Posterior cingulate gyrus (tissue), 11 donors: ENCODE data around the gene MS4A10.
"Not testable (repeated sequence)": the region's sequence is repeated elsewhere in the genome, so short reads cannot be mapped to it uniquely, and the experiment has no call there.

Experiments
- DNase-seq, 10 donors: peaks; one replicate each; pipeline versions ENCODE4 v3.0.0 to v3.0.0-alpha.2; 2020 to 2021; ENCODE audit warnings: mixed read lengths in 3 of 10
- intact Hi-C: fragments of 100-400 bp; cut with DNase I; formaldehyde crosslinking; loops from one replicate; pipeline ENCODE4 v1.15.1; 2023

Gene MS4A10

DNA sequence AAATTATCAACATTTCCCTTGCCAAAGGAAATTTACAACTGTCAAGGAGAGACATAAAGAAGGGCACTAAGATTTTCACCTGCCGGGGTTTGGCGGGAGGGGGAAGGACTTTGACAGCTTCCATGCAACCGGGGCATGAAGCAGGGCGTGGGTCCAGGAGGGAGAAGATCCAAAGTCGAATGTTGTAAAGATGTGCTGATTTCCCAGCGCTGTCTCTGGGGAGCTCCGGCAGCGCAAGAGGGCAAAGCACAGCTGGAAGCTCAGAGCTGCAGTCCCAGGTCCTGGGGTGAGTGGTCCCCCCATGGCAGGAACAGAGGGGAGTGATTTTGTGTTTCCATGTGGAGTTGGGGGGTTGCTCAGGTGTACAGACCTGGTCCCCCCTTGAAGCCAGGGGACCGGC, at the start of gene MS4A10:
Gene MS4A10 (plus strand): TSS at position 198 of the 400 bp plus-strand sequence. CDS start 5,003 bp downstream, outside the sequence.
- intact Hi-C loops, result no loop called here
- DNase-seq, result peak in 2 of 10 donors; percentile 36 to 44

DNA sequence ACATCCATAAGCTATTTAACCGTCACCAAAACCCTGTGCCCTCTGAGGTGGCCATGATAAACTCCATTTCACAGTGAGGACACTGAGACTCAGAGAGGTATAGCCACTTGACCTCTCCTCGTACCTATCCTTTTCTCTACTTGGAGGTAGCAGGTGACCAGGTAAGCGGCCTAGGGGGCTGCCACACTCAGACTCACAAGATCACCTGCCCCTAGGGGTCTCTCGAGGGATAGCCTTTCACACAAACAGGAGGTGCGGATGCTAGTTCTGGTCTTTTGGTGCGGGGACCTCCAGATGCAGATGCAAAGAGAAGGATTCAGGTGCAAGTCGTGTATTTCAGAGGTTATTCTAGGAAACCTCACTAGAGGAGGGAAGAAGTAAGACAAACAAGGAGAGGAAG, 46.0 kb upstream of the MS4A10 start:
- DNase-seq, result no peak
- intact Hi-C loops, result no loop called here

DNA sequence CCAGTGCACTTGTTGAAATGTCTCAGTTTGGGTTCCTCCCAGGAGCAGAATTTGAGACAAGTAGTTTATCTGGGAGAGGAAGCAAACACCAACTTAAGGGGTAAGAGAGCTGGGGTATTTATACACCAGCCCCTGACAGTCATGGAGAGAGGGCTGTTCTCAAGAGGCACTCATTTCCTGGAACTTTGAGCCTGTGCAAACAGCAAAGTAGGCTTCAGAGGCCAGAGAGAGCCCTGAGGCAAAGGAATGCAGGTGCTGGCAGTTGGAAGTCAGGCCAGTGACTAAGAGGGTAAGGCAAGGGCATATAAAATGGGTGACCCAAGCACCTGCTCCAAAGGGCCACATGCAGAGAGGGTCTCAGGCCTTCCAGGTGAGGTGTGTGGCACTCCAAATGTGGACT, 44.6 kb upstream of the MS4A10 start:
- intact Hi-C loops, result no loop called here
- no peak for DNase-seq

DNA sequence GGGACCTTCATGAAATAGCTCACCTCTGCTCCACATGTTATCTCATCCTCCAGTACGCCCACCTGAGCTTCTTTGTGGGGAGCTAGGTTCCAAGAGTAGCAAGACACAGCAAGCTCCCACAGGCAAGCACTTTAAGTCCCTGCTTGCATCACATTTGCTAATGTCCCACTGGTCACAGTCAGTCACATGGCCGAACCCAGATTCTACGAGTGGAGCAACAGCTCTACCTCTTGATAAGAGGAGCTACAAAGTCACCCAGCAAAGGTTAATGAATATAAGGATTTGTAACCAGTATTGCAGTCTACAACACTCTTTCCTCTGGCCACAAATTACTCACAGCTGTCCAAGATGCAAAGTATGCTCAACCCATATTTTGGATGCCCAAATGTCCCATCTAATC, 43.7 kb upstream of the MS4A10 start:
- DNase-seq, result no peak
- intact Hi-C loops, result no loop called here

DNA sequence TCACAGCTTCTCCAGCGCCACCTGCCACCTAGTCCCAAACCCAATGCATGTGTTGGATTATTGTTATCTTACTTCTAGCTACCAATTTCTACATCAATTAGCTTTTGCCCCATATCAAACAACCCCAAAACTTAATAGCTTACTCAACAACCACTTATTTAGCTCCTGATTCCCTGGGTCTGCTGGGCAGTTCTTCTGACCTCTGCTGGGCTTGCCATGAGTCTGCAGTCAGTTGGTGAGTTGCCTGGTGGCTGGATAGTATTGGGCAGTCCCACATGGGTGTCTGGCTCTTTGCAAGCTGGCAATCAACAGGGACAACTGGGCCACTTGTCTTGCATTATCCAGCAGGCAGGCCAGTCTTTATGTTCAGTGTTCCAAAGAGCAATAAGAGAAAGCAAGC, 42.1 kb upstream of the MS4A10 start:
- intact Hi-C loops, result no loop called here

DNA sequence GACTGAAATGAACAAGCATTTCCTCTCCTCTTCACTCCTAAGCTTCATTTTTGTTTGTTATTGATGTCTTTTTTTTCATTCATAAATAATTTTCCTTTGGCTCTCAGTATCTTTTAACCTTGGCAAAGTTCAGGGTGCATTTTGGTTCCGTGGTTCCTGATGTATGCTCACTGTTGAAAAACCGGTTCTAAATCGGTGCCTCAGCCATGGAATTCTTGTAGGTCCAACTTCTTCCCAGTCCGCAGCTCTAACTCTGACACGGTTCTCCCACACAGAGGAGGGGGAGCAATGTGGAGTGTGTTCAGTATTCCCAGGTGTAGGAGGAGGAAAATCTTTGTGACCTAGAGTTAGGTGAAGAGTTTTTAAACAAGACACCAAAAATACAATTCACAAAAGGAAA, 41.0 kb upstream of the MS4A10 start:
- DNase-seq, result no peak
- intact Hi-C loops, result no loop called here

More for the DNA sequence above, 42.1 kb upstream of the MS4A10 start:
- no peak for DNase-seq

DNA sequence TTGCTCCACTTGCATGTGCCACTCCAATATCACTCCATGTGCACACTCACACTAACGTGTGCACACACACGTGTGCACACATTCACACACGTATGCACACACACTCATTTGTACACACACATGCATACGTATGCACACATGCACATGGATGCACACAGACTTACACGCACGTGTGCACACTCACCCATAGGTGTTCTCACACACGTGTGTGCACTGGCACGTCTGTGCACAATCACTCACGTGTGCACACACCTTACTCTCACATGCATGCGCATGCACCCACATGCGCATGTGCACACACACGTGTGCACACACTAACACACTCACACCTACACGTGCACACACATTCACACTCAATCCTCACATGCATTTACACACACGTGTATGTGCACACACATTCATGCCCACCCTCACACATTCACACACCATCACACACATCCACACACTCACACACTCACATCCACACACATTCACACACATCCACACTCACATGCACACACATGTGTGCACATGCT, 37.7 kb upstream of the MS4A10 start:
- intact Hi-C loops, result no loop called here
- DNase-seq, result no peak

DNA sequence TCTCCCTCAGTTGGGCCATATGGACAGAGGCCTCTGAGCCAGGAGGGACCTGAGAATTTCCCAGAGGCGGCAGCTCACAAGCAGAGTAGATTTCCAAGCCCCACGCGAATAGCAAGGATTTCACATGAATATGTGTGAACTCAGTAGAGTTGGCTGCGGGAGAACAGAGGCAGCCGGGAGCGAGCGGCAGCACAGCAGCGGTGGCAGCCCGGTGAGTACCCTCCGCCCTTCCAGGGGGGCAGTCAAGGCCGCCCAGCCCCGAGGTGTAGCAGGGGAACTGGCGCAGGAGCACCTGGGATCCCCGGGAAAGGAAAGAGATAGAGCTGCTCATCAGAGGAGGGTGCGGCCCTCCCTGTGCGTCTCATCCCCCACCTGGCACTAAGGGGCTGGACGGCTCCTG, 36.9 kb upstream of the MS4A10 start:
- no peak for DNase-seq
- intact Hi-C loops, result no loop called here

DNA sequence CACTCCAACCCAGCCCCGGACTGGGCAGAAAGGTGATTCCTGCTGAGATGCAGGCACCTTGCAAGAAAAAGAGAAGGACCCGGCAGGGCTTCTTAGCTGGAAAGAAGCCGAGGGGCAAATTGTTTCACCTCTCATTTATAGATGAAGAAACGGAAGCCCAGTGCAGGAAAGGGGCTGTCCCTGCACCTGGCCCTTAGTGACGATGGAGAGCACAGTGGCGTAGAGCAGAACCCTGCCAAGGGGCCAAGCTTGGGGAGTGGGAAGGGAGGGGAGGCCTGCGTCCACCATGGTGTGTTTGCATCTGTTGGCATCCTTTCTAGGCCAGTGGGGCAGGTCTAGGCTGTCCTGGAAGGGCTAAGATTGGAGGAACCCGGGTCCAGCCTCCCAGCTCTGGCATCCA, 36.3 kb upstream of the MS4A10 start:
- intact Hi-C loops, result no loop called here
- DNase-seq, result no peak

DNA sequence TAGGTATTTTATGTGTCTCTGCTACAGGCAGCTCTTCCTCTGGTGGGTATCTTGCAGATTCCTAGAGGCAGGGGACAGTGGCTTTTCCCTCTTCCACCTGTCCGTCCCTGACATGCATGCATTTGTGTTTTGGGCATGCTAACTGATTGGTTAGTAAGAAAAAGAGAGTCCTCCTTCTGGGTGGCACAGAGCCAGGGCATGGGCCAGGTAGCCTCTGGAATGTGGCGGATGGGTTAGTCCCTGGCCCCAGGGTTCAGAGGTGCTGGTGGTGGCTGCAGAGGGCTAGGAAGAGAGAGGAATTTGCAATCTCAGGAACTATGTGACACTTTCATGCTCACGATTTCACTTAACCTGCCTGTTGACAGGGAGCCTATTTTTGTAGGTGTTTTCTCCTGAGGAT, 34.2 kb upstream of the MS4A10 start:
- no peak for DNase-seq
- intact Hi-C loops, result no loop called here

DNA sequence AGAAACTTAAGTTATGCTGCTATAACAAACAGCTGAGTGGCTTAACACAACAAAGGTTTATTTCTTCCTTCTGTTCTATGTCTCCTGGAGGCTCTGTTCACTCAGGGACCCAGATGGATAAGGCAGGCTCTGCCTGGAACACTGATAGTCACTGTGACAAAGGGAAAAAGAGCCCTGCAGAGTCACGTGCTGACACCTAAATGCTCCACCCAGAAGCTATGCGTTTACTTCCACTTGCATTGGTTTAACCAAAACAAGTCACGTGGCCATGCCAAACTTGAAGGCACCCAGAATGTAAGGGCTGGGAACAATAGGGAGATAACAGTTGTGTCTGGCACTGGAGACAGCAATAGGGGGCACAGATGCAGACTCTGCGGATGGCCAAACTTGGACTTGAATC, 31.8 kb upstream of the MS4A10 start:
- DNase-seq, result no peak
- intact Hi-C loops, result no loop called here

DNA sequence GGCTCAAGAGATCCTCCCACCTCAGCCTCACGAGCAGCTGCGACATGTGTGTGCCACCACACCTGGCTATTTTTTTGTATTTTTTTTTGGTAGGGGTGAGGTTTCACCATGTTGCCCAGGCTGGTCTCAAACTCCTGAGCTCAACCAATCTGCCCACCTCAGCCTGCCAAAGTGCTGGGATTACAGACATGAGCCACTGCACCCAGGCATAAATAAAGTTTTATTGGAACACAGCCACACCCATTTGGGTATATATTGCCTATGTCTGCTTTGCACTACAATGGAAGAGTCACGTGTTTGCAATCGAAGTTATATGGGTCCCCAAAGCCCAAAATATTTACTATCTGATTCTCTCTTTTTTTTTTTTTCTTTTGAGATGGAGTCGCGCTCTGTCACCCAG, 30.2 kb upstream of the MS4A10 start:
- DNase-seq, result no peak
- intact Hi-C loops, result no loop called here

DNA sequence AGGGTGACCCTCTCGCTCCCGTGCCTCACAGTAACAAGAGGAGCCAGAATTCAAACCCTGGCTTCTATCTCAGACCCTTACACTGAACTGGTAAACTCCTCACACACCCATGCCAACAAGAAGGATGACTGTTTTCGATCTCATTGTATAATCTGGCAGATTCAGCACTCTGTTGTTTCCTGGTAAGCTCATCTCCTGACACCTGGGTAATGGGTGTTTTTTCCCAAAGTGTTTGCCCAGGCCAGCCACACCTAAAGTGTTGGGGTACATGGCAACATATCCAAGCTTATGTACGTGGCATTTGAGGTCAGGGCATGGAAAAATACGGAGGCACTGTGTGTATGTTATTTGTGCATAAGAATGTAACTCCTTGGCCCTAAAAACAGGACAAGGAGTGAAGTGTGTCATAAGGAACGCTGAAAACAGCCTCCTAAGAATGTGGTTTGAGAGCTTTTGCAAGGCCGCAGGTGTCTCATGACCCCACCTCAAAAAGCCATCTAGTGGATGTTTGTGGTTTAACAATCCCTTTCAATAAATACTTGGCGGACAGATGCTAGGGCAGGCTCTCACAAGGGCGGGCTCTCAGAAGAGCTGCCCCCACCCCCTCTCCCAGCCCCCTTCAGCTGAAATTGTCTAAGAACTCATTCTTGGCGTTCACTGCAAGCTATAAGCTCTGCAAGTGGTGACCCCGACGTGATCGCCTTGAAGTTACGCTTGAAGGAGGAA, 28.7 kb upstream of the MS4A10 start, which contains the start of gene MS4A15:
Gene MS4A15 (plus strand): TSS at position 561 of the 726 bp plus-strand sequence. CDS start 6,867 bp downstream, outside the sequence.
- intact Hi-C loops, result no loop called here
- no peak for DNase-seq

DNA sequence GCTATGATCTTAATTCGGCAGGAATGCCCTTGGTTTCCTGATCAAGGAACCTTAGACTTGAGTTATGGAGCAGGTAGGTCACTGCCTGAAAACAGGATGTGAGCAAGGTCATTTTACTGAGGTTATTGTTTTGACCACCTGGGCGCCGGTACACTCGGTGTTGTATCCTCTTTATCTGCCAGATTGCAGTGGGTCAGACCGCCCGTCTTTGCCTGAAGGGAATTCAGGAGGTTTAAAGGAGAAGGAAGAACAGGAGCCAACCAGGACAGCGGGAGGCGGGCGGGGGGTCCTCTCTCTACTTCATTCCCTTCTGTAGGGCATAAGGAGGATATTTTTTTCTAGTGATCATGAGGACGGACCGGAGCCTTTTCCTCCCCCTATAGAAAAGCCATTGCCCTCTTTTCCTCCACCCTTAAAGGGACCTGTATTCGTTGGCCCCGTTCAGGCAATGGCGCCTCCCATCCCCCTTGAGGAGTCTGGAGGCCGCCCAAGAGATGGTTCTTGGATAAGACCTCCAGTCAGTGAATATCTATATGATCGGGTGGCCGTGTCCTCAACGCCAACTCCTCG, 27.8 kb upstream of the MS4A10 start:
- no peak for DNase-seq
- intact Hi-C loops, result no loop called here

DNA sequence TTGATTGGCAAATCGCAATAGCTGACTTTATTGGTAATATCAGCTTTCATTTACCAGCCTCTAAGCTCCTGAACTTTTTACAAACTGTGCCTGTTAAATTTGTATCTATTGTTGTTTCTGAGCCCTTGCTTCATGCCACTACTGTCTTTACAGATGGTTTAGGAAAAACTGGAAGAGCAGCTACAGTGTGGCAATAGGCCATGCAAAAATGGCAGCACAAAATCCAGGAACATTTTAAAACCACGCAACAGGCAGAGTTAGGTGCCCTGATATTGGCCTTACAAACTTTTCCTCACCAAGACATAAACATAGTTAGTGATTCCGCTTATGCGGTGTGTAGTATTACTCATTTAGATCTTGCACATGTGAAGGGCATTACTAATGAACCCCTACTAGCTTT, 26.5 kb upstream of the MS4A10 start:
- DNase-seq, intact Hi-C loops: not testable (repeated sequence)

DNA sequence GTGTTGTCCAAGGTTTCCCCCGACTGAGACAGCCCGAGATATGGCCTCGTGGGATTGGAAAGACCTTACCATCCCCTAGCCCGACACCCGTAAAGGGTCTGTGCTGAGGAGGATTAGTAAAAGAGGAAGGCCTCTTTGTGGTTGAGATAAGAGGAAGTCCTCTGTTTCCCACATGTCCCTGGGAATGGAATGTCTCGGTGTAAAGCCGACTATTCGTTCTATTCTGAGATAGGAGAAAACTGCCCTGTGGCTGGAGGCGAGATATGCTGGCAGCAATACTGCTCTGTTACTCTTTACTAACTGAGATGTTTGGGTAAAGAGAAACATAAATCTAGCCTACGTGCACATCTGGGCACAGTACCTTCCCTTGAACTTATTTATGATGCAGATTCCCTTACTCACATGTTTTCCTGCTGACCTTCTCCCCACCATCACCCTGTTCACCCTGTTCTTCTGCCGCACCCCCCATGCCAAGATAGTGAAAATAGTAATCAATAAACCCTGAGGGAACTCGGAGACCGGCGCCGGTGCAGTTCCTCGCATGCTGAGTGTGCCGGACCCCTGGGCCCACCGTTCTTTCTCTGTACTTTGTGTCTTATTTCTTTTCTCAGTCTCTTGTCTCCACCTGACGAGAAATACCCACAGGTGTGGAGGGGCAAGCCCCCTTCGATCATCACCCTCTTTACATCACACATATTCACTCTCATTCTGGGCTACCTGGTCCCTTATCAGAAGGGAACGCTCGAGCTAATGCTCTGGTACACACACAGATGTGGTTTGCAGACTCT, 25.5 kb upstream of the MS4A10 start:
- DNase-seq, intact Hi-C loops: not testable (repeated sequence)

DNA sequence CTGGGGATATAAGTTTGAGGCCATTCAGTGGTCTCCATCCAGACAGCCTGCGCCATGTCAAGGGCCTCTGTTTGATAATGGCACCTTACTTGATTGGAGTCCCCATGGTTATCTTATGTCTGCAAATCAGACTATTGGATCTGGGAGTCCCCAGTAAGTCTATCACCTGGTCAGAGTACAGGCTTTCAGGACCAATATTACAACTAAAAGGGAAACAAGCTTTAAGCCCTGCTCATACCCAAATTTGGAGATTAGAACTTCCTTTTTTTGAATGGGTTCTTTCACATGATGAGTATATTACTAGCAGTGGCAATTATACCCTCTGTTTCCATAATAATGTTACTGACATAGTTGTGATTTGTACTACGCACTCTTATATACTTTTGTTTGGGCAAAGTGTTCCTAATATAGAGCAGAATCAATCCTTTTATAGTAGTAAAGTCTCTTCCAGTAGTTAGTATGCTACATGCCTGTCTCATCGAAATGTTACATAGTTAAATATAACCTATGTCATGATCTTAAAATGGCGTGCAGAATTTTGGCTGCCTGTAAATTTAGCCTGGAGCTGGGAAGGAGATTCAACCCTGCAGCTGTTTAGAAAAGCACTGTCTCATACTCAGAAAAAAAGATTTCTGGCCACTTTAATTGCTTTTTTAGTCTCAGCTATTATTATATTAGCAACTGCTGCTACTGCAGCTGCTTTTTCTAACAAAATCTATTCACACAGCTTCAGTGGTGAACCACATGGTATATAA, 23.5 kb upstream of the MS4A10 start:
- DNase-seq, result no peak
- intact Hi-C loops, result no loop called here

DNA sequence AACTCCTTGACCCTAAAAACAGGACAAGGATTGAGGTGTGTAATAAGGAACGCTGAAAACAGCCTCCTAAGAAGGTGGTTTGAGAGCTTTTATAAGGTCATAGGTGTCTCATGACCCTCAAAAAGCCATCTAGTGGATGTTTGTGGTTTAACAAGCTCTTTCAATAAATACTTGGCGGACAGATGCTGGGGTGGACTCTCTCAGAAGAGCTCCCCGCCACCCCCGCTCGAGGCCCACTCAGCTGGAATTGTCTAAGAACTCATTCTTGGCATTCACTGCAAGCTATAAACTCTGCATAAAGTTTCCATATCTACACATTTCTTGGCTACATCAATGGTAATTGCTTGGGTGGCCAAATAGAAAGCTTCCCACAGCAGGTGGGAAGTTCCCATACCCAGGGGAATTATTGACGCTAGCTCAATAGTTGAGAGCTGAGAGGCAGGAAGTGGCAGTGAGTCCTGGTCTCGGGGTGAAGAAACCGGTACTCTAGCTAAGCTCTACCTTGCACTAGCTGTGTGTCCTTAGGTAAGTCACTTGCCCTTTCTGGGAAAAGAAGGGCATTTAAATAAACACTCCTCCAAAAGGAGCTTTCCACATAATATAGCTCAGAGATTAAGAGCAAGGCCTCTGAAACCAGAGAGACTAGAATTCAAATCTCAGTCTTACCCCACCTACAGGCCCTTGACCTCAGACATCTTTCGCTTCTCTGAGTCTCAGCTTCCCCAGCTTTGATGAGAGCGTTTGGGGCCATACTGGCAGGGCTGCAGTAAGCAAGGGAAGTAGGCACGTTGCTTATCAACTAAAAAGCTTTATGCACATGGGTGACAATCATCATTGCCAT, 22.1 kb upstream of the MS4A10 start:
- DNase-seq, result no peak
- intact Hi-C loops, result no loop called here

DNA sequence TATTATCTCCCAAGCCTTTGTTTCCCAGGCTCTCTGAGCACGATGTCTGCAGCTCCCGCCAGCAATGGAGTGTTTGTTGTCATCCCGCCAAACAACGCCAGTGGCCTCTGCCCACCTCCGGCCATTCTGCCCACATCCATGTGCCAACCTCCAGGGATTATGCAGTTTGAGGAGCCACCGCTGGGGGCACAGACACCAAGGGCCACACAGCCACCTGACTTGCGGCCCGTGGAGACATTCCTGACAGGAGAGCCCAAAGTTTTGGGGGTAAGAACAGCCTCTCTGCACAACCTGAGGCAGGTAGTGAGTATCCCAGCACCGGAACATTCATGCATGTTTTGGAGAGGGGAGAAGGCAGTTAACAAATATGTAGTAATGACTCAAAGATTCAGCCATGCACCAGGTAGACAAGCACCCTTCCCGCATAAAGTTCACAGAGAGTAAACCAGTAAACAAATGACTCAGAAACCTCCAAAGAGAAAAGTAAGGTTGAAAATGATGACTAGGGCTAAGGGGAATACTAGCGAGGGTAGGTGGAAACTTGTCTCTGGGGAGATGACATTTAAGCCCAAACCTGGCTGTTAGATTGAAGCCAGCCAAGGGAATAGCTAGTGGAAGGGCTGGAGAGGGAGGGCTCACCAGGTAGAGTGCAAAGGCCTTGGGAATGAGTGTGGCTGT, 21.3 kb upstream of the MS4A10 start:
- DNase-seq, result no peak
- intact Hi-C loops, result no loop called here
